Parathyroid adenoma (tissue), 2 donors: ENCODE results near the gene PITRM1.

Experiments
- H2AFZ ChIP-seq: fragments of 300-600 bp; sonication (generic); one replicate; pipeline ENCODE4 v1.7.0; 2017; ENCODE audit warnings: antibody characterized with exemption, mild to moderate bottlenecking
- H3K27ac ChIP-seq: fragments of 300-600 bp; sonication (generic); one replicate; pipeline ENCODE4 v1.7.0; 2017
- H3K27me3 ChIP-seq: fragments of 300-600 bp; sonication (generic); one replicate; pipeline ENCODE4 v1.7.0; 2017; ENCODE audit warnings: low read length; ENCODE audit not compliant: control insufficient read depth, insufficient read depth
- H3K36me3 ChIP-seq: fragments of 300-600 bp; sonication (generic); one replicate; pipeline ENCODE4 v1.7.0; 2017; ENCODE audit warnings: low read length; ENCODE audit not compliant: control insufficient read depth, insufficient read depth
- H3K4me1 ChIP-seq: fragments of 300-600 bp; sonication (generic); one replicate; pipeline ENCODE4 v1.7.0; 2017; ENCODE audit warnings: control low read depth
- H3K4me2 ChIP-seq: fragments of 300-600 bp; sonication (generic); one replicate; pipeline ENCODE4 v1.7.0; 2017; ENCODE audit warnings: low read length
- H3K4me3 ChIP-seq: fragments of 300-600 bp; sonication (generic); one replicate; pipeline ENCODE4 v1.7.0; 2017; ENCODE audit warnings: low read depth, low read length
- H3K79me2 ChIP-seq: fragments of 300-600 bp; sonication (generic); one replicate; pipeline ENCODE4 v1.7.0; 2017; ENCODE audit warnings: control low read depth
- H3K9ac ChIP-seq: fragments of 300-600 bp; sonication (generic); one replicate; pipeline ENCODE4 v1.7.0; 2017; ENCODE audit warnings: mild to moderate bottlenecking
- H3K9me3 ChIP-seq: fragments of 300-600 bp; sonication (generic); one replicate; pipeline ENCODE4 v1.7.0; 2017; ENCODE audit warnings: low read length; ENCODE audit not compliant: control insufficient read depth
- TF ChIP-seq, protein P1 (sequence below): fragments of 300-600 bp; sonication (generic); IDR thresholded peaks from one replicate; pipeline ENCODE4 v1.7.0; 2017; ENCODE audit warnings: antibody characterized with exemption, mild to moderate bottlenecking
- donor health status: primary hyperparathyroidism.

Gene PITRM1

DNA sequence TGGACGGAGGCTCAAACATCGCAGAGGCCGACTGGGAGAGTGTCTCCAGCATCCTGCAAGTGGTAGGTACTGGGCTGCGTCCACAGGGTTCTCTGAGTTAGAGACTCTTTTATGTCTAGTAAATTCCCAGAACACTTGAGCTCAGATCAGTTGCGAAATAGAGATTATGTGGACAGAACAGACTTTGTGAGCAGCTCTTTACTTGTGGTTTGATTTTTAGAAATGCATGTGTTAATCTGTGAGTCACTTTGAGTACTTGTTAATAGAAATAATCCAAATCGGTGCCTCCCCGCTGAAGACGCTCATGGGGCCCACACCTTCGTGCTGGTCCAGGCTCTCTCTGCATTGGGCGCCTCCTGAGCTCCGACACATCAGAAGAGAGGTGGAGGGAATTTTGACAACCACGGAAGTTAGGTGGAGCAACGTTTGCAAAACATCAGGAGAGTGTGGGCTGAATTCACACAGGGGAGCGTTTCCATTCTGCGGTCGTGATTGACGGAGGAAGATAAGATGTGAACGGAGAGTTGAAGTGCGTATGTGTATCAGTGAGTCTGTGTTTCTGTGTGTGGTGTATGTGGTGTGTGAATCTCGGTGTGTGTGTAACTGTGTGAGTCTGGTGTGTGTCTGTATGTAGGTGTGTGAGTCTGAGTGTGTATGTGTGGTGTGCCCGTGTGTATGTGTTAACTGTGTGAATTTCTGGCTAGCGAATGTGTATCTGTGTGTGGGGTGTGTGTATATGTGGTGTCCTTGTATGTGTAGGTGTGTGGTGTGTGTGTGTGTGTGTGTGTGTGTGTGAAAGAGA, 73.1 kb downstream of the PITRM1 start:
- H3K27ac ChIP-seq, result no peak overlapping the region
- H3K27me3 ChIP-seq, result no peaks in the 10 kb centered on the region
- H3K4me3 ChIP-seq, result no peak overlapping the region
- H3K36me3 ChIP-seq, result no peaks in the 10 kb centered on the region
- H3K9ac ChIP-seq, result no peak overlapping the region
- no peak overlapping the region for H2AFZ ChIP-seq
- no peaks in the 10 kb centered on the region for H3K9me3 ChIP-seq
- H3K79me2 ChIP-seq, result no peaks in the 10 kb centered on the region
- no peaks in the 10 kb centered on the region for H3K4me1 ChIP-seq
- TF ChIP-seq, protein P1, sequence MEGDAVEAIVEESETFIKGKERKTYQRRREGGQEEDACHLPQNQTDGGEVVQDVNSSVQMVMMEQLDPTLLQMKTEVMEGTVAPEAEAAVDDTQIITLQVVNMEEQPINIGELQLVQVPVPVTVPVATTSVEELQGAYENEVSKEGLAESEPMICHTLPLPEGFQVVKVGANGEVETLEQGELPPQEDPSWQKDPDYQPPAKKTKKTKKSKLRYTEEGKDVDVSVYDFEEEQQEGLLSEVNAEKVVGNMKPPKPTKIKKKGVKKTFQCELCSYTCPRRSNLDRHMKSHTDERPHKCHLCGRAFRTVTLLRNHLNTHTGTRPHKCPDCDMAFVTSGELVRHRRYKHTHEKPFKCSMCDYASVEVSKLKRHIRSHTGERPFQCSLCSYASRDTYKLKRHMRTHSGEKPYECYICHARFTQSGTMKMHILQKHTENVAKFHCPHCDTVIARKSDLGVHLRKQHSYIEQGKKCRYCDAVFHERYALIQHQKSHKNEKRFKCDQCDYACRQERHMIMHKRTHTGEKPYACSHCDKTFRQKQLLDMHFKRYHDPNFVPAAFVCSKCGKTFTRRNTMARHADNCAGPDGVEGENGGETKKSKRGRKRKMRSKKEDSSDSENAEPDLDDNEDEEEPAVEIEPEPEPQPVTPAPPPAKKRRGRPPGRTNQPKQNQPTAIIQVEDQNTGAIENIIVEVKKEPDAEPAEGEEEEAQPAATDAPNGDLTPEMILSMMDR, result no peak
- H3K4me2 ChIP-seq, result no peak overlapping the region

DNA sequence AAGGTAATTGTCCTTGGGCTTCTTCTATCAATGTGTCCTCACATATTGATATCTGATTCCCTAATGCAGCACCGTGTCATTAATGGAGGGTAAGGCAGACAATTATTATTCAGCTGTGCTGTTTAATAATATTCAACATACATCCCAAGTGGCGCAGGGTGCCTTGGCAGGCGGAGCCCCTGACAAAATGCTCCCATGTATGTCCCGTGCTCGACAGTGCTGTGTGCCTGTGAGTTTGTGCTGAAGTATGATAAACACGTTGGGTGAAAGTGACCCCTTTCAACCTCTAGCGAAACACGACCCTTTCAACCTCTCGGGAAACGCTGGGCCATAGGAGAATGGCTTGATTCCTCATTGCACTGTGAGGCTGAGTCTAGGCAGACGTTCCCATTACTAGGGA, 73.9 kb downstream of the PITRM1 start:
- no peaks in the 10 kb centered on the region for H3K79me2 ChIP-seq
- H3K9me3 ChIP-seq, result no peaks in the 10 kb centered on the region
- no peak overlapping the region for H3K9ac ChIP-seq
- no peak overlapping the region for H3K27ac ChIP-seq
- TF ChIP-seq, protein P1, result no peak
- no peaks in the 10 kb centered on the region for H3K4me1 ChIP-seq
- no peak overlapping the region for H3K4me2 ChIP-seq
- no peak overlapping the region for H3K4me3 ChIP-seq
- H2AFZ ChIP-seq, result no peak overlapping the region
- H3K36me3 ChIP-seq, result no peaks in the 10 kb centered on the region
- H3K27me3 ChIP-seq, result no peaks in the 10 kb centered on the region

DNA sequence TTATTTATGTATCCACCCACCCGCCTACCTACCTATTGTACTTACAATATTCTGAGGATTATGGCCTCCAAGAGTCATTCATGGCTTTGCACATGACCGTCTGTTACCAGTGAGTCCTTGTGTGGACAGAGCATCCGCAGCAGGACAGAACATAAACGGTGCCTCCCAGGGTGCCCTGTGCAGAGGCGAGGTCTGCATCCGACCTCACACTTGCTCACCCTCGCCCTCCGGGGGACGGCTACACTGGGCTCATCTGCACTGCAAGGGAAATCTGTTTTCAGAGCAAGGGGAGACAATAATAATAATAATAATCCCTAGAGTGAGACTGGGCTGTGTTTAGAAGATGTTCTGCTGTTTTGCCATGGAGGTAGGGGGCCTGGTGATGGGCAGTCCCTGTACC, 75.4 kb downstream of the PITRM1 start:
- Histone ChIP-seq H3K9ac (no peak overlapping the region), H3K36me3 (no peaks in the 10 kb centered on the region), H3K4me1 (no peaks in the 10 kb centered on the region), H2AFZ (no peak overlapping the region), H3K27ac (no peak overlapping the region), H3K27me3 (no peaks in the 10 kb centered on the region), H3K4me3 (no peak overlapping the region), H3K79me2 (no peaks in the 10 kb centered on the region), H3K4me2 (no peak overlapping the region), H3K9me3 (no peaks in the 10 kb centered on the region)
- TF ChIP-seq, protein P1, result no peak

DNA sequence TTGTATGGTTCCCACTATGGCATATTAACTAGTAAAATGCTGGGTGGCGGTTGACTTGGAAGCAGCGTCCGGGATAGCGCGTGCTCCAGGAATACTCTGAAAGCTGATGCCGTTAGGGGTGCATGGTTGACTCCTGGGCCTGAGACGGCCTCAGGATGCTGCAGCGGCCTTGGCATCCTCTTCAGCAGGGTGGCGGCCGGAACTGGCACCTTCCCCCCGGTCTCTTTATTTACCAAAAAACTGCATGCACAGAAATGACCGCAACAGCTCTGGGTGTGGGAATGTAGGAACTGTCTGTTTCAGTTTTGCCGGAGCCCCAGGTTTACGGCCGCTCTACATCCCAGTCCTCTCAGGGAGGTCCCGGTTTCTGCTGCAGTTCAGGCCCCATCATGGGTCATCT, 76.4 kb downstream of the PITRM1 start:
- Histone ChIP-seq H3K27ac (no peak overlapping the region), H2AFZ (no peak overlapping the region), H3K4me1 (no peaks in the 10 kb centered on the region), H3K79me2 (no peaks in the 10 kb centered on the region), H3K27me3 (no peaks in the 10 kb centered on the region), H3K9ac (no peak overlapping the region), H3K9me3 (no peaks in the 10 kb centered on the region), H3K4me3 (no peak overlapping the region), H3K36me3 (no peaks in the 10 kb centered on the region), H3K4me2 (no peak overlapping the region)
- TF ChIP-seq, protein P1, result no peak
